Measurements from ENCODE around the gene MAST4.

The MAST4 gene

GRCh38 chr5:66659780-66660179, 63.6 kb downstream of the MAST4 start:
- Histone ChIP-seq H3K36me3 (ENCODE audit: control insufficient read depth, low read length) (no peaks in the 10 kb centered on the region), H3K9me2 (replicated peaks; ENCODE audit: control insufficient read depth, low read length) (no peaks in the 10 kb centered on the region), H3K27ac (ENCODE audit: low read depth, low read length) (no peak overlapping the region), H3F3A (ENCODE audit: control insufficient read depth, insufficient read depth) (no peaks in the 10 kb centered on the region), H3K79me2 (ENCODE audit: control insufficient read depth, low read length) (no peaks in the 10 kb centered on the region), H3K27me3 (ENCODE audit: control insufficient read depth, low read length) (no peaks in the 10 kb centered on the region), H3K4me1 (ENCODE audit: control insufficient read depth, low read length) (no peaks in the 10 kb centered on the region), H3K4me2 (ENCODE audit: low read length) (no peak overlapping the region), H3K4me3 (ENCODE audit: low read length) (no peak overlapping the region), H3K9me3 (ENCODE audit: control insufficient read depth, insufficient read depth, low read length) (no peaks in the 10 kb centered on the region), H4K20me1 (ENCODE audit: control insufficient read depth, insufficient read depth, low read depth, low read length) (no peaks in the 10 kb centered on the region)
- no peak for TF ChIP-seq EZH2phosphoT487 (IDR thresholded peaks at IDR 0.05; ENCODE audit: borderline replicate concordance, low read length)
- no peak for TF ChIP-seq CTCF (IDR thresholded peaks at IDR 0.05; ENCODE audit: low read depth, low read length, poor library complexity, severe bottlenecking)

DNA sequence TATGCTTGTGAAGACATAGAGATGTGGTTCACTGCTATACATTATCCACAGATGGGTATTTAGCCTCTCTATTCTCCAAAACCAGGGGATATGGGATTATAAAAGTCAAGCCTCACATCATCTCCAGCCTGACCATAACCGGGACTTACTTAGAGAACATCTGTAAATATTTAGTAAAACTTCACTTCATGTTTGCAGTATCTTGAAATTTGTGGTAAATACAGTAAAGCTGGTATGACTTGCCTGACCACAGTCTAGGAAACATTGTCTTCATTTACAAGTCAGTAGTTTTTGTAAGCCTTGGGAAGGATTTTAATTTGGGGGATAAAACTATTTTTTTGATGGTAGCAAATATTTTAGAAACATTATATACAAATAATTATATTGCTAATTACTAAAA, 64.2 kb downstream of the MAST4 start:
- Histone ChIP-seq H3K4me1 (ENCODE audit: control insufficient read depth, low read length) (no peaks in the 10 kb centered on the region), H4K20me1 (ENCODE audit: control insufficient read depth, insufficient read depth, low read depth, low read length) (no peaks in the 10 kb centered on the region), H3K4me2 (ENCODE audit: low read length) (no peak overlapping the region), H3K9me3 (ENCODE audit: control insufficient read depth, insufficient read depth, low read length) (no peaks in the 10 kb centered on the region), H3K9me2 (replicated peaks; ENCODE audit: control insufficient read depth, low read length) (no peaks in the 10 kb centered on the region), H3K4me3 (ENCODE audit: low read length) (no peak overlapping the region), H3K79me2 (ENCODE audit: control insufficient read depth, low read length) (no peaks in the 10 kb centered on the region), H3K36me3 (ENCODE audit: control insufficient read depth, low read length) (no peaks in the 10 kb centered on the region), H3K27me3 (ENCODE audit: control insufficient read depth, low read length) (no peaks in the 10 kb centered on the region), H3K27ac (ENCODE audit: low read depth, low read length) (no peak overlapping the region), H3F3A (ENCODE audit: control insufficient read depth, insufficient read depth) (no peaks in the 10 kb centered on the region)
- TF ChIP-seq CTCF (IDR thresholded peaks at IDR 0.05; ENCODE audit: low read depth, low read length, poor library complexity, severe bottlenecking): no peak
- no peak for TF ChIP-seq EZH2phosphoT487 (IDR thresholded peaks at IDR 0.05; ENCODE audit: borderline replicate concordance, low read length)

- Histone ChIP-seq H3K9me2 (replicated peaks; ENCODE audit: control insufficient read depth, low read length) (no peaks in the 10 kb centered on the region), H3F3A (ENCODE audit: control insufficient read depth, insufficient read depth) (no peaks in the 10 kb centered on the region), H3K79me2 (ENCODE audit: control insufficient read depth, low read length) (no peaks in the 10 kb centered on the region), H3K27me3 (ENCODE audit: control insufficient read depth, low read length) (no peaks in the 10 kb centered on the region), H3K4me2 (ENCODE audit: low read length) (no peak overlapping the region), H3K9me3 (ENCODE audit: control insufficient read depth, insufficient read depth, low read length) (no peaks in the 10 kb centered on the region), H3K4me1 (ENCODE audit: control insufficient read depth, low read length) (no peaks in the 10 kb centered on the region), H3K36me3 (ENCODE audit: control insufficient read depth, low read length) (no peaks in the 10 kb centered on the region), H4K20me1 (ENCODE audit: control insufficient read depth, insufficient read depth, low read depth, low read length) (no peaks in the 10 kb centered on the region), H3K27ac (ENCODE audit: low read depth, low read length) (no peak overlapping the region), H3K4me3 (ENCODE audit: low read length) (no peak overlapping the region)
- TF ChIP-seq CTCF (IDR thresholded peaks at IDR 0.05; ENCODE audit: low read depth, low read length, poor library complexity, severe bottlenecking) (no peak), EZH2phosphoT487 (IDR thresholded peaks at IDR 0.05; ENCODE audit: borderline replicate concordance, low read length) (no peak)
These were observed 65.0 kb downstream of the MAST4 start for GRCh38 chr5:66661149-66661548.

GRCh38 chr5:66666778-66667177, 70.6 kb downstream of the MAST4 start:
- no peaks in the 10 kb centered on the region for H3K9me3 ChIP-seq (ENCODE audit: control insufficient read depth, insufficient read depth, low read length)
- no peaks in the 10 kb centered on the region for H3K4me1 ChIP-seq (ENCODE audit: control insufficient read depth, low read length)
- no peaks in the 10 kb centered on the region for H3K9me2 ChIP-seq (replicated peaks; ENCODE audit: control insufficient read depth, low read length)
- H3K79me2 ChIP-seq (ENCODE audit: control insufficient read depth, low read length): no peaks in the 10 kb centered on the region
- no peaks in the 10 kb centered on the region for H3F3A ChIP-seq (ENCODE audit: control insufficient read depth, insufficient read depth)
- H3K27me3 ChIP-seq (ENCODE audit: control insufficient read depth, low read length): no peaks in the 10 kb centered on the region
- no peak overlapping the region for H3K4me2 ChIP-seq (ENCODE audit: low read length)
- no peaks in the 10 kb centered on the region for H4K20me1 ChIP-seq (ENCODE audit: control insufficient read depth, insufficient read depth, low read depth, low read length)
- no peak for TF ChIP-seq CTCF (IDR thresholded peaks at IDR 0.05; ENCODE audit: low read depth, low read length, poor library complexity, severe bottlenecking)
- TF ChIP-seq EZH2phosphoT487 (IDR thresholded peaks at IDR 0.05; ENCODE audit: borderline replicate concordance, low read length): no peak
- no peaks in the 10 kb centered on the region for H3K36me3 ChIP-seq (ENCODE audit: control insufficient read depth, low read length)
- no peak overlapping the region for H3K27ac ChIP-seq (ENCODE audit: low read depth, low read length)
- no peak overlapping the region for H3K4me3 ChIP-seq (ENCODE audit: low read length)

All from DOHH2 (cell line).